ENCODE measurements around the gene HSPB6.
"Not testable (repeated sequence)": the region's sequence is repeated elsewhere in the genome, so short reads cannot be mapped to it uniquely, and the experiment has no call there.

HSPB6 gene

DNA sequence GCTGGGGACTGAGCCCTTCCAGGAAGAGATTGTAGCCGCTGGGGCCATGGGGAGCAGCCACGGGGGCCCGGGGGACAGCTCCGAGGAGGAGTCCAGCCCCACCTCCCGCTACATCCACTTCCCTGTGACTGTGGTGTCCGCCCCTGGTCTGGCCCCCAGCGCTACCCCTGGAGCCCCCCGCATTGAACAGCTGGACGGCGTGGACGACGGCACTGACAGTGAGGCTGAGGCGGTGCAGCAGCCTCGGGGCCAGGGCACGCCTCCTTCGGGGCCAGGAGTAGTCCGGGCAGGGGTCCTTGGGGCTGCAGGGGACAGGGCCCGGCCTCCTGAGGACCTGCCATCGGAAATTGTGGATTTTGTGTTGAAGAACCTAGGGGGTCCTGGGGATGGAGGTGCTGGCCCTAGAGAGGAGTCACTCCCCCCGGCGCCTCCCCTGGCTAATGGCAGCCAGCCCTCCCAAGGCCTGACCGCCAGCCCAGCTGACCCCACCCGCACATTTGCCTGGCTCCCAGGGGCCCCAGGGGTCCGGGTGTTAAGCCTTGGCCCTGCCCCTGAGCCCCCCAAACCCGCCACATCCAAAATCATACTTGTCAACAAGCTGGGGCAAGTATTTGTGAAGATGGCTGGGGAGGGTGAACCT, 24.2 kb downstream of the HSPB6 start:
- DNase-seq: no peak

GRCh38 chr19:35731779-35732405, 24.9 kb downstream of the HSPB6 start:
- DNase-seq: no peak

DNA sequence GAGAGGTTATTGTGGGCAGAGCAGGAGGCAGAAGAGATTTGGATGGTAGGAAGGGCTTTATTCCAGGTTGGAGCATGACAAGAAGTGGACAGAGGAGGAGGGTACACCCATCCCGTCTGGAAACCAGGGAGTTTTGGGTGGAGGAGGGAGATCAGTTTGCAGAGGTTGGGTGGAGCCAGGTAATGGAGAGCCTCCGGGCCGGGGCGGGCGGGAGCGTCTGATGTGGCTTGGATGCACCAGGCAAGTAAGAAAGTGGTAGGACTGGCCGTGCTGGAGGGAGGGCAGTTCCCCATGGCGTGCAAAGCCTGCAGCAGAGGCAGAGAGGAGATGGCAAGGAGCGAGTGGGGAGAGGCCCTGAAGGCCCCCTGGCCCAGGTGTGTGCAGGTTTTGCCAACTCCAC, 25.5 kb downstream of the HSPB6 start:
- DNase-seq: no peak

DNA sequence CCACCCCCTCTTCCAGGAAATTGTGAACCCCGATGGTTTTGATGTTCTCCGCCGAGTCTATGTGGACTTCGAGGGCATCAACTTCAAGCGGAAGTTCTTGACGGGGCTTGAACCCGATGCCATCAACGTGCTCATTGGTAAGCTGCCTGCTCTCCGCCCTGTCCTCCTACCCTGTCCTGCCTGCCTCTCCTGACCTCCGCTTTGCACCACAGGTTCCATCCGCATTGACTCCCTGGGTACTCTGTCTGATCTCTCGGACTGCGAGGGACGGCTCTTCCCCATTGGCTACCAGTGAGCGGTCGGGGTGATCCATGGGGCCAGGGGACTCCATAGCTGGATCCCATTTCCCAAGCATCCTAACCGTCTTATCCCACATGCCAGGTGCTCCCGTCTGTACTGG, 26.5 kb downstream of the HSPB6 start:
- DNase-seq: no peak

GRCh38 chr19:35729763-35730162, 27.1 kb downstream of the HSPB6 start:
- DNase-seq: no peak

- DNase-seq: no peak
Observed at GRCh38 chr19:35729021-35729420, 27.8 kb downstream of the HSPB6 start.

DNA sequence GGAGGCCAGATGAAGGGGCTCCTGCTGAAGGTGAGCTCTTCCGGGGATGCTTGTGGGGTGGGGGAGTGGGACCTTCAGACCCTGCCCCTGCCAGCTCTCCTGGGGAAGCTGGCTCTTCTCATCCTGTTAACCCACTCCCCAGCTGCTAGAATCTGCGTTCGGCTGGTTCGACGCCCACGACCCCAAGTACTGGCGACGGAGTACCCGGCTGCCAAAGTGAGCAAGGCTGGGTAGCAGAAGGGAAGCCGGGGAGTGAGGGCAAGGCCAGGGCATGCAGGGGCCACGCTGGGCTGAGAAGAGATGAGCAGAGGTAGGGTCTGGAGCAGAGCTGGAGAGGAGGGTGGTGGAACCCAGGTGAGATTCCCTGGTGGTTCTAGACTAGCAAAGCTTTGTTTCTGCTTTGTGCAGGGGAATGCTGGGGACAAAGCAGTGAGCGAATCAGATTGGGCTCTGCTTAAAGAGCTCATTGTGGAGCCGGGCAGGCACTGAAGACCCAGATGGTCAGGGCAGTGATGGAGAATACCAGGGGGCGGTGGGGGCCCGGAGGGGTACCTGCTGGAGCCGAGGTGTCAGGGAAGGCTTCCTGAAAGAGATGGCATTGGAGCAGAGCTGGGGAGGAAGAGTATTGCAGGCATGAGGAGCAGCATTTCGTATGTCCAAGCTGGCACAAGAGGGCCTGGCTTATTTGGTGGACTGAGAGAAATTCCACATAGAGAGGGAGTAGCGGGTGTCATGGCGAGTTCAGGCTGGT, 28.7 kb downstream of the HSPB6 start:
- DNase-seq: no peak

DNA sequence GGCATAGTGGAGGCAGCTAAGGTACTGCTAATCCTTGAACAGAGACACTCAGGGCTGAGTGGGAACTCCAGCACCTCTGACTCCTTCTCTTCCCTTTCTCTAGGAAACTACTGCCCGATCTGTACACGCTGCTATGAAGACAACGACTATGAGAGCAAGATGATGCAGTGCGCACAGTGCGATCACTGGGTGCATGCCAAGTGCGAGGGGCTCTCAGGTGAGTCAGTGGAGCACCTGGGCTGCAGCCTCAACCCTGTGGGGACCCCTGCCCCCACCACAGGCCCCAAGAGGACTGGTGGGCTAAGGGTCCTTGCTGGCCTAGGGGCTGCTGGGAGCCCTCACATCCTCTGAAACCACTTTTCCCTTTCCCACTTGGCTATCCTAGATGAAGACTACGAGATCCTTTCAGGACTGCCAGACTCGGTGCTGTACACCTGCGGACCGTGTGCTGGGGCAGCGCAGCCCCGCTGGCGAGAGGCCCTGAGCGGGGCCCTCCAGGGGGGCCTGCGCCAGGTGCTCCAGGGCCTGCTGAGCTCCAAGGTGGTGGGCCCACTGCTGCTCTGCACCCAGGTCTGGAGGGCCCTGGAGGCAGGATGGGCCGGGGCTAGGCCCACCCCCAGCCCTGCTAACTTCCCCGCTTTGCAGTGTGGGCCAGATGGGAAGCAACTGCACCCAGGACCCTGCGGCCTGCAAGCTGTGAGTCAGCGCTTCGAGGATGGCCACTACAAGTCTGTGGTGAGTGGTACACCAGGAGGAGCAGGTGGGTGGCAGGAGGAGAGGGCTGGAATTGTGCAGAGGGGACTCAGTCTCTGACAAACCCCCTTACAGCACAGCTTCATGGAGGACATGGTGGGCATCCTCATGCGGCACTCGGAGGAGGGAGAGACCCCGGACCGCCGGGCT, 29.5 kb downstream of the HSPB6 start:
- DNase-seq: no peak

GRCh38 chr19:35725216-35725861, 31.5 kb downstream of the HSPB6 start:
- DNase-seq: no peak

DNA sequence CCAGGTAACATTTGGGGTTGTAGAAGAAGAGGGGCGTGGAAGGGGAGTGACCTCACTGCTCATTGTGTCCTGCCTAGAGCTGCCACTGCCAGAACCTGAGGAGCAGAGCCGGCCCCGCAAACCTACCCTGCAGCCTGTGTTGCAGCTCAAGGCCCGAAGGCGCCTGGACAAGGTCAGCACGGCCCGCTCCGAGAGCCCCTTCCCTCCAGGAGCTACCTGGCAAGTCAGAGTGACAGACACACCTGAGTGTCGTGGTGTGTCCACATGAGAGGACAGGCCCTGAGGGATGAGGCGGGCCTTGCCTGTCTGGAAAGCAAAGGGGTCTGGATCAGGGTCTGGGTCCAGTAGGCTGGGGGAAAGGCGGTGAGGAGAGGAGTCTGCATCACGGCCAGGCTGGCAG, 32.3 kb downstream of the HSPB6 start:
- DNase-seq: no peak

DNA sequence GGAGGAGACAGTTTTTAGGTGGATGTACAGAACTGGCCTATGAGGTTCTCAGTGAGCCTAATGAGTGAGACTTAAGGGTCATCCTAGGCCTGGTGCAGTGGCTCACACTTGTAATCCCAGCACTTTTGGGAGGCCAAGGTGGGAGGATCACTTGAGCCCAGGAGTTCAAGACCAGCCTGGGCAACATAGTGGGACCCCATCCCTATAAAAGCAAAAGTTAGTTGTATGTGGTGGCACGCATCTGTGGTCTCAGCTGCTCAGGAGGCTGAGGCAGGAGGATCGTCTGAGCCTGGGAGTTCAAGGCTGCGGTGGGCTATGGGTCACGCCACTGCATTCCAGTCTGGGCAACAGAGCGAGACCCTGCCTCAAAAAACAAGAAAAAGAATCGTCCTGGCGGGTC, 32.7 kb downstream of the HSPB6 start:
- not testable (repeated sequence) for DNase-seq

DNA sequence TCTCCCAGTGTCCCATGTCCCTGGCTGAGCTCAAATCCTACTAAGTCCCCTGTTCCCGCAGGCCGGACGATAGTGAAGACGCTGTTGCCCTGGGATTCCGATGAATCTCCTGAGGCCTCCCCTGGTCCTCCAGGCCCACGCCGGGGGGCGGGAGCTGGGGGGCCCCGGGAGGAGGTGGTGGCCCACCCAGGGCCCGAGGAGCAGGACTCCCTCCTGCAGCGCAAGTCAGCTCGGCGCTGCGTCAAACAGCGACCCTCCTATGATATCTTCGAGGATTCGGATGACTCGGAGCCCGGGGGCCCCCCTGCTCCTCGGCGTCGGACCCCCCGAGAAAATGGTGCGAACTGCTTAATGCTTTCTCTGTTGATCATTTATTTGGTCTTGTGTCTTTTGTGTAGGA, 33.2 kb downstream of the HSPB6 start:
- no peak for DNase-seq

DNA sequence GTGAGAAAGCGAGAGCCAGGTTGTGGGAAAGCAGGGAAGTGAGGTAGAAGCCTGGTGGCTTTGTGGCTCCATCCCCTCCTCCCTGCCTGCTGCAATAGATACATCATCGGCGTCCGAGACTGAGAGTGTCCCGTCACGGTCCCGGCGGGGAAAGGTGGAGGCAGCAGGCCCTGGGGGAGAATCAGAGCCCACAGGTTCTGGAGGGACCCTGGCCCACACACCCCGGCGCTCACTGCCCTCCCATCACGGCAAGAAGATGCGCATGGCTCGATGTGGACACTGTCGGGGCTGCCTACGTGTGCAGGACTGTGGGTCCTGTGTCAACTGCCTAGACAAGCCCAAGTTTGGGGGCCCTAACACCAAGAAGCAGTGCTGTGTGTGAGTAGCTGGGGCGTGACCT, 33.9 kb downstream of the HSPB6 start:
- no peak for DNase-seq

- no peak for DNase-seq
Observed at GRCh38 chr19:35722461-35722860, 34.4 kb downstream of the HSPB6 start.

DNA sequence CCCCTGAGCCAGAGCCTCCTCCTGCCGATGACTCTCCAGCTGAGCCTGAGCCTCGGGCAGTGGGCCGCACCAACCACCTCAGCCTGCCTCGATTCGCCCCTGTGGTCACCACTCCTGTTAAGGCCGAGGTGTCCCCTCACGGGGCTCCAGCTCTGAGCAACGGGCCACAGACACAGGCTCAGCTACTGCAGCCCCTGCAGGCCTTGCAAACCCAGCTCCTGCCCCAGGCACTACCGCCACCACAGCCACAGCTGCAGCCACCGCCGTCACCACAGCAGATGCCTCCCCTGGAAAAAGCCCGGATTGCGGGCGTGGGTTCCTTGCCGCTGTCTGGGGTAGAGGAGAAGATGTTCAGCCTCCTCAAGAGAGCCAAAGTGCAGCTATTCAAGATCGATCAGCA, 35.5 kb downstream of the HSPB6 start:
- DNase-seq: no peak

DNA sequence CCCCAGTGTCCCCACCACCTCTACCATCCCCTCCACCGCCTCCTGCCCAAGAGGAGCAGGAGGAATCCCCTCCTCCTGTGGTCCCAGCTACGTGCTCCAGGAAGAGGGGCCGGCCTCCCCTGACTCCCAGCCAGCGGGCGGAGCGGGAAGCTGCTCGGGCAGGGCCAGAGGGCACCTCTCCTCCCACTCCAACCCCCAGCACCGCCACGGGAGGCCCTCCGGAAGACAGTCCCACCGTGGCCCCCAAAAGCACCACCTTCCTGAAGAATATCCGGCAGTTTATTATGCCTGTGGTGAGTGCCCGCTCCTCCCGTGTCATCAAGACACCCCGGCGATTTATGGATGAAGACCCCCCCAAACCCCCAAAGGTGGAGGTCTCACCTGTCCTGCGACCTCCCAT, 36.2 kb downstream of the HSPB6 start:
- DNase-seq: no peak

- no peak for DNase-seq
Observed at GRCh38 chr19:35720163-35720524, 36.7 kb downstream of the HSPB6 start.

- no peak for DNase-seq
Observed at GRCh38 chr19:35719402-35720162, 37.2 kb downstream of the HSPB6 start.

GRCh38 chr19:35718345-35719041, 38.3 kb downstream of the HSPB6 start:
- peak in 17 of 58 donors; percentile 4 to 53 (median 25) for DNase-seq
